Activated naive CD4-positive, alpha-beta T cell treated with anti-CD3 and anti-CD28 coated beads, Interleukin-2, amount 50 U/mL, for 24 hours (primary cell): ENCODE data around the gene FKBP1B.
"Not testable (repeated sequence)": the region's sequence is repeated elsewhere in the genome, so short reads cannot be mapped to it uniquely, and the experiment has no call there.

Experiments used
- H3K27ac Mint-ChIP-seq: one replicate; pipeline ENCODE4 v1.8.0; 2021; ENCODE audit warnings: mild to moderate bottlenecking, mixed read lengths
- H3K27me3 Mint-ChIP-seq: one replicate; pipeline ENCODE4 v1.8.0; 2021; ENCODE audit warnings: mixed read lengths
- H3K36me3 Mint-ChIP-seq: one replicate; pipeline ENCODE4 v1.8.0; 2021; ENCODE audit warnings: mixed read lengths
- H3K4me1 Mint-ChIP-seq: one replicate; pipeline ENCODE4 v1.8.0; 2021; ENCODE audit warnings: mixed read lengths
- H3K4me3 Mint-ChIP-seq: one replicate; pipeline ENCODE4 v1.8.0; 2021; ENCODE audit warnings: mild to moderate bottlenecking, mixed read lengths
- H3K9me3 Mint-ChIP-seq: one replicate; pipeline ENCODE4 v1.8.0; 2021; ENCODE audit warnings: mixed read lengths

Gene FKBP1B

DNA sequence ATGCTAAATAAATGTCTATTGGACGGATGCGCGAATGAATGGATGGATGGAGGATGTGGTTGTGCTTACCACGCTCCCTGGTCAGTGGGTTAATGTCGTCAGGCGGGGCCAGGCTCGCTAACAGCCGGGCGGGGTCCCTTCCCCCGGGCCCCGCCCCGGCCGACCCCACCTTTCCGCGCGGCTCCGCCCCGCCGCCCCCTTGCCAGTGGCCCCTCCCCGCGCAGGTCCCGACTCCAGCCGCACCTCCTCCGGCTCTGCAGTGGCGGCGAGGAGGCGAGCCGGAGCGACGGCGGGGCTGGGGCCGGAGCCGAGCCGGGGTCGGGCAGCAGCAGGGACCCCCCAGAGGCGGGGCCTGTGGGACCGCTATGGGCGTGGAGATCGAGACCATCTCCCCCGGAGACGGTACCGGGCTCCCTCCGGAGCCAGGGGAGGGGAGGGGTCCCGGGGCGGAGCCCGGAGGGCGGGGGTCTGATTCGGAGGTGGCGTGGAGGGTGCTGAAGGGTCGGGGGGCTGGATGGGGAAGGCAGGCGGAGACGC is at the start of gene FKBP1B:
TSS of gene FKBP1B (plus strand) at position 257 of the 537 bp plus-strand sequence. CDS start at position 366, 109 bp downstream.
- H3K27me3 Mint-ChIP-seq: peaks cover 7% of the 10 kb centered on the region
- H3K27ac Mint-ChIP-seq: no peak within 1 kb of the TSS
- H3K4me1 Mint-ChIP-seq: peaks cover 28% of the 10 kb centered on the region
- H3K36me3 Mint-ChIP-seq: no peaks in the 10 kb centered on the region
- H3K9me3 Mint-ChIP-seq: no peaks in the 10 kb centered on the region
- H3K4me3 Mint-ChIP-seq: no peak within 1 kb of the TSS

DNA sequence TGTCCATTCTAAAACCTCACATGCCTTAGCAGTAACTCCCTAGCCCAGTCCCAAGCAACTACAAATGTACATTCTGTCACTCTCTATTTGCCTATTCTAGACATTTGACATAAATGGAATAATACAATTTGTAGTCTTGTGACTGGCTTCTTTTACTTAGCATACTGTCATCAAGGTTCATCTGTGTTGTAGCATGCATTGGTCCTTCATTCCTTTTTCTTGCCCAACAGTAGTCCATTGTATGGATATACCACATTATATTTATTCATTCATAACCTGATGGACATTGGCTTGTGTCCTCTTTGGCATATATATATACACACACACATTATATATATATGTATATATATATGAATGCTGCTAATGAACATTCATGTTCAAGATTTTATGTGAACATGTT is 41.8 kb upstream of the FKBP1B start:
- H3K27ac Mint-ChIP-seq: no peak overlapping the region
- H3K36me3 Mint-ChIP-seq: no peaks in the 10 kb centered on the region
- H3K4me1 Mint-ChIP-seq: peaks cover 4% of the 10 kb centered on the region
- no peak overlapping the region for H3K4me3 Mint-ChIP-seq
- no peaks in the 10 kb centered on the region for H3K9me3 Mint-ChIP-seq
- H3K27me3 Mint-ChIP-seq: peaks cover 25% of the 10 kb centered on the region

DNA sequence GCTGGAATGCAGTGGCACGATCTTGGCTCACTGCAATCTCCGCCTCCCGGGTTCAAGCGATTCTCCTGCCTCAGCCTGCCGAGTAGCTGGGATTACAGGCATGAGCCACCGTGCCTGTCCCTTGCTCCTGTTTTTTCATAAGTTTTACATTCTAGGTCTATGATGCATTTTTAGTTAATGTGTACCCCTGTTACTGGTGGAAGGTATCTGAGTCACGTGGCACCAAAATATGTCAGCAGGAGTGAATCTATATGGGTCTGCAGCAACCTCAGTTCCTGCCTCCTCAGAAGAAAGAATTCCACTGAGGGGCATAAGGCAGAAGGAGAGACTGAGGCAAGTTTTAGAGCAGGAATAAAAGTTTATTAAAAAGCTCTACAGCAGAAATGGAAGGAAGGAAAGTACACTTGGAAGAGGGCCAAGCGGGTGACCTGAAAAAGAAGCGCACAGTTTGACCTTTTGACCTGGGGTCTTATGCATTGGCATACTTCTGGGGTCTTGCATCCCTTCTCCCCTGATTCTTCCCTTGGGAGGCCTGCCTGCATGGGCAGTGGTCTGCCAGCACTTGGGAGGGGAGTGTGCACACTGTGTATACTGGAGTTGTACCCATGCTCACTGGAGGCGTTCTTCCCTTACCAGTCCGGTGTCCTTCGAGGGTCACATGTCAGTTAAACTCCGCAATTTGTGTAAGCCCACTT is 40.7 kb upstream of the FKBP1B start:
- no peak overlapping the region for H3K4me3 Mint-ChIP-seq
- no peak overlapping the region for H3K27ac Mint-ChIP-seq
- H3K4me1 Mint-ChIP-seq: peaks cover 4% of the 10 kb centered on the region
- no peaks in the 10 kb centered on the region for H3K9me3 Mint-ChIP-seq
- no peaks in the 10 kb centered on the region for H3K36me3 Mint-ChIP-seq
- H3K27me3 Mint-ChIP-seq: peaks cover 28% of the 10 kb centered on the region

DNA sequence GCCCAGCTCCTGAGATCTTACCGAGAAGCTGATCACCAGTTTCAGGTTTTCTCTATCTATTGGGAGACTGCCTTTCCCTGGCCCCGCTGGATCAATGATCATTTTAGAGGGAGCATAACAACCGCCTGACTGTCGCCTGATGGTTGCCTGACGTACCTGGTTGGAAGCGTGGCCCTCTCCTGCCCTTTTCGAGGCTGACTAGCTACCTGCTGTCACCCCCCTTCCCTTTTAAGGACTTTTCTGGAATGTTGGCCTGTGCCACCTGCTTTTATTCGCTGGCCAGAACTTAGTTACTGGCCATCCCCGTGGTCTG is 40.2 kb upstream of the FKBP1B start:
- Mint-ChIP-seq H3K4me1 (peaks cover 4% of the 10 kb centered on the region), H3K27ac (no peak overlapping the region), H3K4me3 (no peak overlapping the region), H3K27me3 (peaks cover 28% of the 10 kb centered on the region), H3K9me3 (no peaks in the 10 kb centered on the region), H3K36me3 (no peaks in the 10 kb centered on the region)

DNA sequence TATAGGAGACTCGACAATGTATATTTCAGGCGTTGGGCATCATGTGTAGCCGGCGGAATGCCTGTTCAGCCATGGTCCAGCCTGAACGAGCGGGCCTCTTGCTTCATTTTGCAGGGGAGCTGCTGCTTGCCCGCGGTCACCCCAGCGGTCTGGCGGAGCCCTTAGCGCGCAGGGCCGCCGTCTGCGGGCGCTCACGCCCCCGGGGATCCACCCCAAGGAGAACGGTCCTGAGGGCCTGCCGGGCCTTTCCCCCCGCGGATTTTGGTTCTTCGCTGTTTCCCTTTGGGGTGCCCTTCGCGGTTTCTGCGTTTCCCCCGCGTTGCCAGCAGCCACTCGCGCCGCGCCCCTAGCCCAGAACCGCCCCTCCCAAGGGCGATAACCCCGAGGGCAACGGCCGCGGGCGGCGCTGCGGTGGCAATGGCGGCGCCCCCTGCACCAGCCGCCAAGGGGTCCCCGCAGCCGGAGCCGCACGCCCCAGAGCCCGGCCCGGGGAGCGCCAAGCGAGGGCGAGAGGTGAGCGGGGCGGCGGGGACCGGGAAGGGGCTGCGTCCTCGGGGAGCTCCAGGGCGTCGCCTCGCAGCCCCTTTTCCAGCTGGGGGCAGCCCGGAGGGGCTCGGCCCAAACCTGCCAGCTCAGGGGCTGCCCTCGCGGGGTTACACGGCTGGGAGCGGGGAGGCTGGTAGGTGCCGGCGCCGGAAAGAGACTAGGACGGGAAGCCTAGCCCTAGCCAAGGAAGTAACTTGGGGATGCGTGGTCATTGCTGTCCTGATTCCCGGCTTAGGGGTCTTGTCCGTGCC is 39.7 kb upstream of the FKBP1B start, which contains the start of gene MFSD2B:
TSS of gene MFSD2B (plus strand) at position 406 of the 797 bp plus-strand sequence. CDS start at position 418, 12 bp downstream.
- peaks cover 30% of the 10 kb centered on the region for H3K27me3 Mint-ChIP-seq
- peaks cover 4% of the 10 kb centered on the region for H3K4me1 Mint-ChIP-seq
- no peaks in the 10 kb centered on the region for H3K9me3 Mint-ChIP-seq
- no peak within 1 kb of the TSS for H3K27ac Mint-ChIP-seq
- no peaks in the 10 kb centered on the region for H3K36me3 Mint-ChIP-seq
- H3K4me3 Mint-ChIP-seq: no peak within 1 kb of the TSS

DNA sequence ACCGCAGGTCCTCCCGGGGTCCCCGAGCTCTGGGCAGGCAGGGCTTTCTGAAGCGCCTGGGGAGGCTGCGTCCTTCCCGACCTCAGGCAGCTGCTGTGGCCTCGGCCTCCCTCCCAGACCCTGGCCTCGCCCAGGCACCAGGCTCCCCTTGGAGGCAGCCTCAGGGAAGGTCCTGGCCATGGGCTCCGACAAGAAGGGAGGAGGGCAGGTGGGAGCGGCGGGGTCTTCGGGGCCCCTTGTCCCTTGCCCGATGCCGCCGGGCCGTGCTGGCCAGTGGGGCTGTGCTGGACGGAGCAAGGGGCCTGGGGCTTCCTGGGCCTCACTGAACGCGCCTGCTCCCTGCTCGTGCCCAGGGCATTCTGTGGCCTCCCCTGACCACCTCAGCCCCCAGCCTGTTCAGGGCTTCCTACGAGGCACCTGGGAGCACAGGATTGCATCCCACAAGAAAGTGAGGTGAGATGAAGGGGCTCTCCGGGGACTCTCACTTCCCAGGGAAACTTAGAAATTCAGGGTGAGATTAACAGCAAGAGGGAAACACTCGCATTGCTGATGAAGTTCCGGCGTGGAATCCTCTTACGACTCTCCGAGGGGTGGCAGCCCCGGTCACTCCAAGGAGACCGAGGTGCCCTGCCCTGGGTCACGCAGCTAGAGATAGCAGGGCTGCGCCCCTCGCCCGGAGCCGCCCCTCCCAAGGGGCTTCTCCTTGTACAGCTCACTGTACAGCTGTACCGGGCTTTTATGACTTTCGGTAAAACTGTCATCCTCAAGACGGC is 38.9 kb upstream of the FKBP1B start:
- Mint-ChIP-seq H3K9me3 (no peaks in the 10 kb centered on the region), H3K27ac (no peak overlapping the region), H3K4me3 (no peak overlapping the region), H3K27me3 (peaks cover 30% of the 10 kb centered on the region), H3K36me3 (no peaks in the 10 kb centered on the region), H3K4me1 (peaks cover 4% of the 10 kb centered on the region)

DNA sequence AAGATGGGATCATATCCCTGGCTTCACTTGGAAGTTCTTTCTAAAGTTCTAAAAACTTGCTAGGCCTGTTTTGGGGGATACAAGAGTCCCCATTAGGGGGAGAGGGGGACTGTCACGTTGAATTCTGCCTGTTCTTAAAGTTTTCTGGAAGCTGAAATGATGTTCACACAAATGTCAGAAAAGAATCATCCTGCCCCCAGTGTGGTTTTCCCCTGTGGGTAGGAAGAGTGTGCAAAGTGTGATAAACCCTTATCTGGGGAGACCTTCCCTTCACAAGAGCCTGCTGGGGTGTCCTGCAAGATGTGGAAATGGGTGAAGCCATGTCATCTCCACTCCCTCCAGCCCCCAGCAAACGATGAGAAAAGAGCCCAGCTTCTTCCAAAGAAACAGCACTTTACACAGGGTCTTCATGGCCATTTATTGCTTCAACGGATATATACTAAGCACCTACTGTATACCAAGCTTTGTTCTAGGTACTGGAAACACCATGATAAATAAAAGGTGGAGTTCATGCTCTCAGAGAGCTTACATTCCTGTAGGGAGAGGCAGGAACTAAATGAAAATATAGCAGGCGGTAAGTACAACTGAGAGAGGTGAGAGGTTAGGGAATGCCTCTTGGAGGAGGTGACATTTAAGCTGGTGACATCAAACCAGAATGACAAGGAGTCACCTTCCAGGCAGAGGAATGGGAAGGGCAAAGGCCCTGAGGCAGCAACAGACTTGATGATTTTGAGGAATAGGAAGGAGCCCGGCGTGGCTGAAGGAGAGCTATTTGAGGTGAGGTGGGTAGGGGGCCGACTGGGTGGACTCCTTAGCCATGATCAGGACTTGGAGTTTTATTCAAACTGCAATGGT is 38.1 kb upstream of the FKBP1B start:
- Mint-ChIP-seq H3K9me3 (no peaks in the 10 kb centered on the region), H3K36me3 (no peaks in the 10 kb centered on the region), H3K4me3 (no peak overlapping the region), H3K4me1 (peaks cover 4% of the 10 kb centered on the region), H3K27me3 (peaks cover 30% of the 10 kb centered on the region), H3K27ac (peak overlapping the region; percentile 84)

DNA sequence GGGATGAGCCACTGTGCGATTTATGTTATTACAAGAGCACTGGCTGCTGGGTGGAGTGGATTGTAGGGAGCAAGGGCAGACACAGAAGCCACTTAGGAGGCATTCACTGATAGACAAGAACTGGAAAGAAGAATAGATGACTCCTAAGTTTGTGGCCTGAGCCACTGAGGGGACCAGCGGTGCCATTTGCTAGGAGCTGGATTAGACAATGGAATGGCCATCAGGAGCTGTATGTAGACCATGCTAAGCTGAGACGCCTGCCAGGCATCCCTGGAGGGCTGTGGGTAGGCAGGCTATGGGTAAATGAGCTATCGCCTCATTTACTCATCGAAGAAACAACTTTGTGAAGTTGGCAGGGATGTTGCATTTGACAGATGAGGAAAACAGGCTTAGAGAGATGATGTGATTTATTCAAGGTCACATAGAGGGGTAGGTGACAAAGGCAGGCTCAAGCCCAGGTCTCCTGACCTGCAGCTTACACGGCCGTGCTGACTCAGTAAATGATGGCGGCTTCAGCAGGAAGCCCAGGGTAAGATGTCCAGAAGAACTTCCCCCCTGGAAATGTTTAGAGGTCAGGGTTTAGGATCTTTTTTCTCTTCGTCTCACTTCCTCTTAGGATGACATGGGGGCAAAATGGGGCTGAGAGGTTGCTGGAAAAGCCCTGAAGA is 36.9 kb upstream of the FKBP1B start:
- Mint-ChIP-seq H3K36me3 (no peaks in the 10 kb centered on the region), H3K4me3 (no peak overlapping the region), H3K27me3 (peaks cover 30% of the 10 kb centered on the region), H3K9me3 (no peaks in the 10 kb centered on the region), H3K27ac (no peak overlapping the region), H3K4me1 (peaks cover 4% of the 10 kb centered on the region)

DNA sequence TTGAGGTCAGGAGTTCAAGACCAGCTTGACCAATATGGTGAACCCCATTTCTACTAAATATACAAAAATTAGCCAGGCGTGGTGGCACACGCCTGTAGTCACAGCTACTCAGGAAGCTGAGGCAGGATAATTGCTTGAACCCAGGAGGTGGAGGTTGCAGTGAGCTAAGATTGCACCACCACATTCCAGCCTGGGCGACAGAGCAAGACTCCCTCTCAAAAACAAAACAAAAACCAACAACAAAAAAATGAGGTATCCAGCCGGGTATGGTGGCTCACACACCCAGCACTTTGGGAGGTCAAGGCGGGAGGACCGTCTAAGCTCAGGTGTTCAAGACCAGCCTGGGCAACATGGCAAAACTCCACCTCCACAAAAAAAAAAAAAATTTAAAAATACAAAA is 34.6 kb upstream of the FKBP1B start:
- H3K36me3 Mint-ChIP-seq, H3K27ac Mint-ChIP-seq, H3K4me1 Mint-ChIP-seq, H3K4me3 Mint-ChIP-seq, H3K9me3 Mint-ChIP-seq: not testable (repeated sequence)
- peaks cover 22% of the 10 kb centered on the region for H3K27me3 Mint-ChIP-seq

DNA sequence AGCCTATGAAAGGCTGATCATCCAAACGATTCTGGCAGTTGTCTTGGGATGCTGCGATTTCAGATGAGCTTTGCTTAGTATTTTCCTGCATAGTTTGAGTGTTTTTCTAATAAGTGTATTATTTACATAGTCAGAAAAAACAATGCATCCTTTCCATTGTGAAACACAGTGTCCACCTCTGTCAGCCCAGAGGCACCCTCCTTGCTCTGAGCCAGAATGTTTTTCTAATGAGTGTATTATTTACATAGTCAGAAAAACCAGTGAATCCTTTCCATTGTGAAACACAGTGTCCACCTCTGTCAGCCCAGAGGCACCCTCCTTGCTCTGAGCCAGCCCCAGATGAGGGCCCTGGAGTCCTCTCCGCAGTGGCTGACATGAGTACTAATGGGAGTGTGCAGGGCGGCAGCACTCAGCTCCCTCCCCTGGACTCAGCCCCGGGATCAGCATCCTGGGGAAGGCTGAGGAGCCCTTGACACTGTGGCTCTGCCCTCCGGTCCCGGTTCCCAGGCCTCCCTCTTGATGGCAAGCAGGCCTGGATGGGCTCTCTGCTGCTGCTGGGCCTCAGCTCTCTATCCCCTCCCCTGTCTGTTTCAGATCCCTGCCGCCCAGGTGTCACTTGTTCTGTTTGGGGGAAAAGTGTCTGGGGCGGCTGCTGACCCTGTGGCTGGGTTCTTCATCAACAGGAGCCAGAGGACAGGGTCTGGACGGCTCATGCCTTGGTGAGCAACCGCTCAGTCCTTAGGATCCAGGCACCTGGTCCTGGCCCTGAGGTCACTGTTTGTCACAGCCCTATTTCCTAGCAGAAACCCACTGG is 33.8 kb upstream of the FKBP1B start:
- no peaks in the 10 kb centered on the region for H3K9me3 Mint-ChIP-seq
- peaks cover 21% of the 10 kb centered on the region for H3K27me3 Mint-ChIP-seq
- H3K27ac Mint-ChIP-seq: no peak overlapping the region
- H3K4me3 Mint-ChIP-seq: no peak overlapping the region
- H3K36me3 Mint-ChIP-seq: no peaks in the 10 kb centered on the region
- peaks cover 4% of the 10 kb centered on the region for H3K4me1 Mint-ChIP-seq

DNA sequence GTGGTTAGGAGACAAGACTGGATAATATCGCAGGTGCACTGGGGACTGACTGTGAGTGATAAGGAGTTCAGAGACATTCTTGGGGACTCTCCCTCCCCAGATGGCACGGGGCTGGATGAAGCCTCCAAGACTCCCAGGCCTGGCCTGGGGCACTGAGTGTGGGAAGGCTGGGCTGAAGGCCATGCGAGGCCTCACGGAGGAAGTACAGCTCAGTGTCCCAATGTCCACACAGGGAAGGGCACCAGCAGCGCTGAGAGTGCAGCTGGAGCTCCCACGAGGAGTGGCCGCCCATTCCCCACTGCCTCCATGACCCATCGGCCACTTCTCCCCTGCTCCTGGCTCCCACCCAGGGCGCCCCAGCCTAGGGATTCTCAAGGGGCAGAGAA is 33.2 kb upstream of the FKBP1B start:
- Mint-ChIP-seq H3K4me1 (peaks cover 2% of the 10 kb centered on the region), H3K36me3 (no peaks in the 10 kb centered on the region), H3K4me3 (no peak overlapping the region), H3K27me3 (peaks cover 15% of the 10 kb centered on the region), H3K9me3 (no peaks in the 10 kb centered on the region), H3K27ac (no peak overlapping the region)

DNA sequence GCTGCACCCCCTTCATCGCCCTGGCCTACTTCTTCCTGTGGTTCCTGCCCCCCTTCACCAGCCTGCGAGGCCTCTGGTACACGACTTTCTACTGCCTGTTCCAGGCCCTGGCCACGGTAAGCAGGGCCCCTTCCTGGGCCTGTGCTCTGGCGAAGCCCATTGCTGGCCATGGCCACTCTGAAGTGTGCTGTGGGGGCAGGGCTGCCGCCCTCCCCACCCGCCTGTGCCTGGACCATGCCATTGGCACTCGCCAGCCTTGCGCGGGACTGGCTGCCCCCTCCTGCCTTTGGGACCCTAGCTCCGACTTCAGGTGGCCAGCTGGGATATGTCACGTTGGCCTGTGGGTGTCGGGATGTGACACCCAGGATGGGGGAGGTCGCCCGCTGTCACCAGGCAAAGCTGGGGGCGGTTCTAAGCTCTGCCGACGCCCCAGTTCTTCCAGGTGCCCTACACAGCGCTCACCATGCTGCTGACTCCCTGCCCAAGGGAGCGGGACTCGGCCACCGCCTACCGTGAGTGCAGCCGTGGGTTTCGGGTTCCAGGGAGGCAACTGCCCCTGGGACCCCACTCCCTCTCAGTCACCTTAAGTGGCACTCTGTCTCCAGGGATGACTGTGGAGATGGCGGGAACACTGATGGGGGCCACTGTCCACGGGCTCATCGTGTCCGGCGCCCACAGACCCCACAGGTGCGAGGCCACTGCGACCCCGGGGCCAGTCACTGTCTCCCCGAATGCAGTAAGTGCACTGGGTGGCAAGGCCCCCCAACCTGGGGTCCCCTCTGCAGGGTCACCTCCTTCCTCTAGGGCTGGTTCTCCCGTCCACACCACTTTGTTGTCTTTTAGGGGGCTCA is 32.5 kb upstream of the FKBP1B start:
- Mint-ChIP-seq H3K27me3 (peaks cover 8% of the 10 kb centered on the region), H3K4me1 (no peaks in the 10 kb centered on the region), H3K9me3 (no peaks in the 10 kb centered on the region), H3K27ac (no peak overlapping the region), H3K36me3 (no peaks in the 10 kb centered on the region), H3K4me3 (no peak overlapping the region)

DNA sequence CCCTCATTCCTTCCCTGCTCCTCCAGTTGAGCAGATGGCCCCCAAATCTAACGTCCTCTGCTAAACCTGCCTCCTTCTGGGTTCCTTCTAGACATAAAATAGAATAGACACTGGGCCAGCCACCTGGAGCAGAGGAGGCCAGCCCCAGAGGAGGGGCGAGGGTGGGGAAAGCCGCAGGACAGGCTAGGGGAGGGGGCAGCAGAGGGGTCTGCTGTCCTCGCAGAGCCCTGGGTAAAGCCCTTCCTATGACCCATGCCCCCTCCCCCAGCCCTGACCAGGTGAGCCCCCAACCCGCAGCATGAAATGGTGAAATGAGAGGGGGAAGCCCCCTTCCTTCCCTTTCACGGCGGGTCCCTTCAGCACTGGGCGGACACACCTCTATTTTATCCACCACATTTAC is 31.8 kb upstream of the FKBP1B start:
- Mint-ChIP-seq H3K36me3 (peaks cover 1% of the 10 kb centered on the region), H3K27ac (no peak overlapping the region), H3K4me3 (no peak overlapping the region), H3K9me3 (no peaks in the 10 kb centered on the region), H3K27me3 (peaks cover 5% of the 10 kb centered on the region), H3K4me1 (no peaks in the 10 kb centered on the region)
